ENCODE data around the gene NPS.

NPS gene

GRCh38 chr10:127525686-127526085, 23.4 kb upstream of the NPS start:
- Histone ChIP-seq H3K4me3 (ENCODE audit: insufficient read depth, low read length, poor library complexity, severe bottlenecking) (no peak overlapping the region), H3K36me3 (ENCODE audit: low read length) (no peaks in the 10 kb centered on the region), H3K9me3 (ENCODE audit: insufficient read depth, low read length) (no peaks in the 10 kb centered on the region), H2AFZ (ENCODE audit: low read depth, low read length, severe bottlenecking) (no peak overlapping the region), H3K27me3 (ENCODE audit: low read length) (no peaks in the 10 kb centered on the region), H4K20me1 (ENCODE audit: low read depth, low read length) (no peaks in the 10 kb centered on the region), H3K9ac (ENCODE audit: low read length) (no peak overlapping the region), H3K79me2 (ENCODE audit: insufficient read depth, low read length) (no peaks in the 10 kb centered on the region), H3F3A (ENCODE audit: insufficient read depth) (no peaks in the 10 kb centered on the region), H3K9me2 (replicated peaks; ENCODE audit: insufficient read depth, low read length) (no peaks in the 10 kb centered on the region), H3K4me2 (ENCODE audit: low read depth, low read length, poor library complexity, severe bottlenecking) (no peak overlapping the region), H3K27ac (ENCODE audit: low read depth, low read length) (no peak overlapping the region)
- TF ChIP-seq CTCF (IDR thresholded peaks at IDR 0.05; ENCODE audit: insufficient read depth, low read length, poor library complexity, severe bottlenecking) (no peak), EZH2phosphoT487 (conservative IDR thresholded peaks at IDR 0.05; ENCODE audit: low read length) (no peak)

- TF ChIP-seq EZH2phosphoT487 (conservative IDR thresholded peaks at IDR 0.05; ENCODE audit: low read length) (no peak), CTCF (IDR thresholded peaks at IDR 0.05; ENCODE audit: insufficient read depth, low read length, poor library complexity, severe bottlenecking) (no peak)
- H4K20me1 ChIP-seq (ENCODE audit: low read depth, low read length): no peaks in the 10 kb centered on the region
- no peaks in the 10 kb centered on the region for H3F3A ChIP-seq (ENCODE audit: insufficient read depth)
- no peak overlapping the region for H3K9ac ChIP-seq (ENCODE audit: low read length)
- no peaks in the 10 kb centered on the region for H3K9me3 ChIP-seq (ENCODE audit: insufficient read depth, low read length)
- H3K4me2 ChIP-seq (ENCODE audit: low read depth, low read length, poor library complexity, severe bottlenecking): no peak overlapping the region
- H3K27ac ChIP-seq (ENCODE audit: low read depth, low read length): no peak overlapping the region
- H3K36me3 ChIP-seq (ENCODE audit: low read length): no peaks in the 10 kb centered on the region
- no peak overlapping the region for H3K4me3 ChIP-seq (ENCODE audit: insufficient read depth, low read length, poor library complexity, severe bottlenecking)
- no peak overlapping the region for H2AFZ ChIP-seq (ENCODE audit: low read depth, low read length, severe bottlenecking)
- no peaks in the 10 kb centered on the region for H3K9me2 ChIP-seq (replicated peaks; ENCODE audit: insufficient read depth, low read length)
- H3K79me2 ChIP-seq (ENCODE audit: insufficient read depth, low read length): no peaks in the 10 kb centered on the region
- H3K27me3 ChIP-seq (ENCODE audit: low read length): no peaks in the 10 kb centered on the region
Observed at GRCh38 chr10:127526161-127526560, 22.9 kb upstream of the NPS start.

- Histone ChIP-seq H3K27ac (ENCODE audit: low read depth, low read length) (no peak overlapping the region), H2AFZ (ENCODE audit: low read depth, low read length, severe bottlenecking) (no peak overlapping the region), H3K9ac (ENCODE audit: low read length) (no peak overlapping the region), H3F3A (ENCODE audit: insufficient read depth) (no peaks in the 10 kb centered on the region), H3K36me3 (ENCODE audit: low read length) (no peaks in the 10 kb centered on the region), H3K9me2 (replicated peaks; ENCODE audit: insufficient read depth, low read length) (no peaks in the 10 kb centered on the region), H3K4me2 (ENCODE audit: low read depth, low read length, poor library complexity, severe bottlenecking) (no peak overlapping the region), H3K79me2 (ENCODE audit: insufficient read depth, low read length) (no peaks in the 10 kb centered on the region), H4K20me1 (ENCODE audit: low read depth, low read length) (no peaks in the 10 kb centered on the region), H3K4me3 (ENCODE audit: insufficient read depth, low read length, poor library complexity, severe bottlenecking) (no peak overlapping the region), H3K9me3 (ENCODE audit: insufficient read depth, low read length) (no peaks in the 10 kb centered on the region), H3K27me3 (ENCODE audit: low read length) (no peaks in the 10 kb centered on the region)
- TF ChIP-seq CTCF (IDR thresholded peaks at IDR 0.05; ENCODE audit: insufficient read depth, low read length, poor library complexity, severe bottlenecking): no peak
- TF ChIP-seq EZH2phosphoT487 (conservative IDR thresholded peaks at IDR 0.05; ENCODE audit: low read length): no peak
Observed at GRCh38 chr10:127527320-127527719, 21.8 kb upstream of the NPS start.
